Fibroblast of skin of back (primary cell): ENCODE data around the gene TXNDC2.

Experiments used
- DNase-seq: peaks from one replicate; pipeline ENCODE4 v3.0.0-alpha.2; 2013

Gene TXNDC2

GRCh38 chr18:9914584-9915290, 29.0 kb downstream of the TXNDC2 start:
- DNase-seq: peak; percentile 75

GRCh38 chr18:9915291-9916076, 29.7 kb downstream of the TXNDC2 start:
- DNase-seq: no peak

- DNase-seq: peak; percentile 54
Measured at GRCh38 chr18:9916077-9916639, 30.4 kb downstream of the TXNDC2 start.

- no peak for DNase-seq
Measured at GRCh38 chr18:9916808-9917207, 31.0 kb downstream of the TXNDC2 start.

- DNase-seq: peak; percentile 51
Measured at GRCh38 chr18:9918016-9918680, 32.4 kb downstream of the TXNDC2 start.

GRCh38 chr18:9919564-9920232, 33.9 kb downstream of the TXNDC2 start:
- DNase-seq: no peak

- no peak for DNase-seq
Measured at GRCh38 chr18:9922592-9923311, 37.0 kb downstream of the TXNDC2 start.

- DNase-seq: no peak
Measured at GRCh38 chr18:9924371-9924943, 38.7 kb downstream of the TXNDC2 start.

- DNase-seq: peak; percentile 76
Measured at GRCh38 chr18:9925369-9925768, 39.6 kb downstream of the TXNDC2 start.

- no peak for DNase-seq
Measured at GRCh38 chr18:9925795-9926194, 40.0 kb downstream of the TXNDC2 start.

- no peak for DNase-seq
Measured at GRCh38 chr18:9926223-9926894, 40.6 kb downstream of the TXNDC2 start.

- no peak for DNase-seq
Measured at GRCh38 chr18:9926977-9927376, 41.2 kb downstream of the TXNDC2 start.

GRCh38 chr18:9927392-9928063, 41.8 kb downstream of the TXNDC2 start:
- no peak for DNase-seq

GRCh38 chr18:9928646-9929259, 43.0 kb downstream of the TXNDC2 start:
- DNase-seq: no peak

- no peak for DNase-seq
Measured at GRCh38 chr18:9930299-9930884, 44.6 kb downstream of the TXNDC2 start.

GRCh38 chr18:9931146-9931545, 45.4 kb downstream of the TXNDC2 start:
- no peak for DNase-seq

- no peak for DNase-seq
Measured at GRCh38 chr18:9931678-9932077, 45.9 kb downstream of the TXNDC2 start.

- no peak for DNase-seq
Measured at GRCh38 chr18:9933865-9934264, 48.1 kb downstream of the TXNDC2 start.

GRCh38 chr18:9934274-9934673, 48.5 kb downstream of the TXNDC2 start:
- no peak for DNase-seq
